K562 (cell line): ENCODE data around the gene EPB41L1. TPM values are rescaled to one million over a fixed set of nuclear protein-coding genes. Genes with fewer than 3 reads are reported as not detected.

Experiments used
- ATAC-seq: fragments of 200-7000 bp; cut with Tn5 transposase; 3 replicates; pipeline ENCODE4 v1.9.1; 2020; ENCODE audit warnings: moderate library complexity
- BruUV-seq: library from RNA; stranded (reverse); fragments of 400-500 nt; replicated peaks from 2 replicates; lab custom pipeline; 2021; lab: Mats Ljungman, UMichigan
- CTCF ChIA-PET: fragments of 300-600 bp; formaldehyde crosslinking; extraction: SDS; loops from one replicate; lab custom pipeline; 2021; ENCODE audit warnings: low intra/inter-chr PET ratio; lab: Yijun Ruan, JAX
- POLR2A ChIA-PET: fragments of 300-600, 350-650 bp; sonication (Branson Sonifier 250); formaldehyde crosslinking; extraction: SDS; loops from one replicate; lab custom pipeline; 2021; ENCODE audit warnings: antibody characterized with exemption, inconsistent platforms; lab: Yijun Ruan, JAX
- DNase-seq, 4 experiments: peaks; one replicate each; pipeline versions ENCODE4 v3.0.0 to v3.0.0-alpha.2; 2011 to 2018; ENCODE audit warnings: low spot score in 3 of 4, mixed read lengths in 3 of 4; ENCODE audit errors: extremely low read depth in 1 of 4
- FAIRE-seq: peaks from 2 replicates; lab custom pipeline; 2011; peaks lifted over from hg19 to GRCh38; lab: Jason Lieb, UNC
- H2AFZ ChIP-seq: 2 replicates; pipeline ENCODE4 v1.6.0; 2011; ENCODE audit warnings: low read depth, low read length, control low read depth, inconsistent platforms
- H3K27ac ChIP-seq: fragments of 200-600 bp; 3 replicates; pipeline ENCODE4 v1.8.0; 2011; ENCODE audit warnings: low read depth, mild to moderate bottlenecking, control low read depth, inconsistent platforms, low read length, moderate library complexity, mixed read lengths; ENCODE audit errors: extremely low read depth
- H3K27me3 ChIP-seq, 2 experiments: fragments of 300-600 bp in 1 of 2; 2 replicates in 1 of 2; 3 replicates in 1 of 2; pipeline versions ENCODE4 v1.6.0 to v1.8.0; 2011; ENCODE audit warnings: inconsistent platforms in 2 of 2, low read length in 2 of 2, mild to moderate bottlenecking in 1 of 2, mixed read lengths in 1 of 2, moderate library complexity in 1 of 2; ENCODE audit not compliant: control insufficient read depth in 2 of 2, insufficient read depth in 2 of 2
- H3K36me3 ChIP-seq: fragments of 300-600 bp; 3 replicates; pipeline ENCODE4 v1.8.0; 2011; ENCODE audit warnings: mild to moderate bottlenecking, low read length, inconsistent platforms; ENCODE audit not compliant: control insufficient read depth, insufficient read depth
- H3K4me1 ChIP-seq, 2 experiments: fragments of 200-600 bp in 1 of 2; replicated peaks in 1 of 2; 2 replicates in 1 of 2; 3 replicates in 1 of 2; pipeline versions ENCODE4 v1.5.1 to v1.8.0; 2011; ENCODE audit warnings: inconsistent platforms in 2 of 2, low read length in 2 of 2, mild to moderate bottlenecking in 1 of 2, mixed read lengths in 1 of 2, moderate library complexity in 1 of 2; ENCODE audit not compliant: control insufficient read depth in 2 of 2, insufficient read depth in 2 of 2
- H3K4me2 ChIP-seq: 2 replicates; pipeline ENCODE4 v1.6.1; 2011; ENCODE audit warnings: low read length, control low read depth, inconsistent platforms, mixed read lengths; ENCODE audit not compliant: insufficient read depth
- H3K4me3 ChIP-seq: fragments of 200-600 bp; sonication (generic), shearing (Covaris generic); 2 replicates; pipeline ENCODE4 v1.5.1; 2016; ENCODE audit warnings: control low read depth, inconsistent platforms
- H3K79me2 ChIP-seq: fragments of 200-600 bp; 3 replicates; pipeline ENCODE4 v1.8.0; 2011; ENCODE audit warnings: low read length, inconsistent platforms; ENCODE audit not compliant: control insufficient read depth, insufficient read depth
- H3K9ac ChIP-seq, 2 experiments: 2 replicates each; pipeline versions ENCODE4 v1.6.0 to v1.6.1; 2011; ENCODE audit warnings: low read depth in 2 of 2, low read length in 2 of 2, control low read depth in 1 of 2, inconsistent platforms in 1 of 2, mild to moderate bottlenecking in 1 of 2, mixed read lengths in 1 of 2; ENCODE audit not compliant: insufficient read depth in 1 of 2
- H3K9me1 ChIP-seq: one replicate; pipeline ENCODE4 v1.6.0; 2011; ENCODE audit warnings: inconsistent platforms, mild to moderate bottlenecking, low read length, moderate library complexity; ENCODE audit not compliant: control insufficient read depth, insufficient read depth
- H3K9me3 ChIP-seq: replicated peaks from 2 replicates; pipeline ENCODE4 v1.5.1; 2011; ENCODE audit warnings: low read depth, low read length, inconsistent platforms; ENCODE audit not compliant: control insufficient read depth, insufficient read depth
- H4K20me1 ChIP-seq: replicated peaks from 2 replicates; pipeline ENCODE4 v1.6.1; 2011; ENCODE audit warnings: low read length, inconsistent platforms, mixed read lengths; ENCODE audit not compliant: control insufficient read depth, insufficient read depth
- ARID1B ChIP-seq: fragments of 450-650 bp; IDR thresholded peaks from 2 replicates; pipeline ENCODE4 v1.6.1; 2016; ENCODE audit warnings: antibody characterized with exemption, mild to moderate bottlenecking, inconsistent platforms
- BDP1 ChIP-seq: IDR thresholded peaks from 3 replicates; pipeline ENCODE4 v1.6.1; 2011; ENCODE audit not compliant: insufficient read length, insufficient read depth
- DPF2 ChIP-seq: fragments of 450-650 bp; IDR thresholded peaks from 2 replicates; pipeline ENCODE4 v1.6.1; 2016
- MGA ChIP-seq: fragments of 450-650 bp; IDR thresholded peaks from 2 replicates; pipeline ENCODE4 v1.6.1; 2016; ENCODE audit warnings: mild to moderate bottlenecking, moderate library complexity
- NFIX ChIP-seq: fragments of 250-450 bp; sonication (Bioruptor Pico); IDR thresholded peaks from 2 replicates; pipeline ENCODE4 v1.4.0; 2020; ENCODE audit warnings: low read depth, mild to moderate bottlenecking, moderate library complexity
- RBFOX2 ChIP-seq: fragments of 200-400 bp; formaldehyde crosslinking; IDR thresholded peaks from 2 replicates; pipeline ENCODE4 v1.6.1; 2017; ENCODE audit warnings: low read depth, mild to moderate bottlenecking, low read length, moderate library complexity
- TRIM28 ChIP-seq: fragments of 450-650 bp; IDR thresholded peaks from 2 replicates; pipeline ENCODE4 v1.6.1; 2017
- ZNF133 ChIP-seq: fragments of 250-450 bp; sonication (Bioruptor Pico); IDR thresholded peaks from 2 replicates; pipeline ENCODE4 v1.4.0; 2020; ENCODE audit warnings: mild to moderate bottlenecking
- WGBS: fragments of 100-300 bp; shearing (Covaris generic); methylation state at CpG from one replicate; pipeline ENCODE4 v1.1.6; 2016; ENCODE audit warnings: low coverage, mixed read lengths; ENCODE audit not compliant: insufficient coverage; ENCODE audit errors: missing lambda C conversion rate; 5-methylcytosine and 5-hydroxymethylcytosine counted together
- in situ Hi-C: fragments of 300-500 bp; cut with MboI; formaldehyde crosslinking; loops from 4 replicates; pipeline ENCODE4 v1.15.0; 2018; ENCODE audit warnings: inconsistent platforms, mixed read lengths
- intact Hi-C: fragments of 100-400 bp; cut with micrococcal nuclease; formaldehyde crosslinking; loops from 2 replicates; pipeline ENCODE4 v1.14.2; 2022
- polyA plus RNA-seq, 8 experiments: library from polyadenylated mRNA; depleted of rRNA in 4 of 8; stranded (reverse) in 5 of 8; unstranded in 3 of 8; fragments of >200 nt; fragmentation: Nextera tagmentation in 2 of 8; fragmentation: Illumina TruSeq in 1 of 8; extraction: Ambion mirVana in 2 of 8; extraction: Trizol in 1 of 8; gene quantifications; 2 replicates each; pipeline versions ENCODE4 v1.2.1 to v1.2.3, GENCODE V29; 2011 to 2014; ENCODE audit warnings: inconsistent platforms in 1 of 8, missing spikeins in 1 of 8
- total RNA-seq, 7 experiments: library from RNA; depleted of rRNA in 6 of 7; stranded (reverse); fragments of >200 nt in 6 of 7; fragmentation: Illumina TruSeq in 2 of 7; extraction: Trizol in 2 of 7; gene quantifications; 2 replicates each; pipeline versions ENCODE4 v1.2.1 to v1.2.3, GENCODE V29; 2011 to 2021; ENCODE audit warnings: low replicate concordance in 1 of 7
- TF ChIP-seq, protein P1 (sequence below): sonication (generic); formaldehyde crosslinking; IDR thresholded peaks from 2 replicates; pipeline ENCODE4 v1.8.1; 2023; ENCODE audit warnings: mild to moderate bottlenecking, missing genetic modification reagents

EPB41L1 gene
- total and polyA plus RNA-seq, 9 of the 15 experiments (the other 6 are each of a cell fraction or from before 2014, with no cell fraction given) = 0.11 to 4.3 (median 1.3) TPM

DNA sequence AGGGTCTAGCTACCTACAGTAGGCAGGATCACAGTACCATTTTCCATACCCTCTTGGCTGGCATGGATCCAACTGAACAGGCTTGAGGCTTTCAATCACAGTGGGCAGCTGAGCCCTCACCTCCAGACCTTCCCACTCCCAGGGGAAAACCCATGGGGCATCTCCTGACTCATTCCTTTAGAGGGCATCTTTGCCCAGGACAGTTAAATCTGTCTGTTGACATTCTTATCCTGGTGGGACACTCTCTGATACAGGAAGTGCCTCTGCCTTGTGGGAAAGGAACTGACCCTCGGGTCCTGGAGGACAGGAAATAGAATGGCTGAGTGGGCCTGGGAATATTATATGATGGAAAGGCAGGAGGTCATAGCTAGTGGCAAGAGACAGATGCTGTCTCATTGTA, 10.2 kb upstream of the EPB41L1 start:
- DNase-seq = no peak
- no TSS peak for BruUV-seq
- H3K4me3 ChIP-seq = no peak overlapping the region
- in situ Hi-C loops = no loop called here
- no peak overlapping the region for H2AFZ ChIP-seq
- H3K4me1 ChIP-seq = peaks cover 2 to 7% of the 10 kb centered on the region in 2 experiments; a peak in 3 of 5 replicates
- H3K27me3 ChIP-seq = peaks cover 0 to 13% of the 10 kb centered on the region in 2 experiments; a peak in 1 of 5 replicates
- POLR2A ChIA-PET = interaction anchor here (0.6 kb wide), 1 partner anchor 34 kb away, joined by 7 read pairs; no protein-coding TSS in a partner anchor
- peaks cover 3% of the 10 kb centered on the region; the same call in 1 of the 2 replicates for H4K20me1 ChIP-seq
- no peaks in the 10 kb centered on the region for H3K9me1 ChIP-seq
- no peak for ATAC-seq
- no peak for FAIRE-seq
- H3K9me3 ChIP-seq = no peaks in the 10 kb centered on the region
- H3K9ac ChIP-seq = no peak overlapping the region
- intact Hi-C loops = no loop called here
- CTCF ChIA-PET = no interaction called here
- WGBS = 0% methylated on average over 1 of the region's 1 CpG
- H3K36me3 ChIP-seq = no peaks in the 10 kb centered on the region
- H3K4me2 ChIP-seq = no peak overlapping the region
- no peak overlapping the region for H3K27ac ChIP-seq
- H3K79me2 ChIP-seq = no peaks in the 10 kb centered on the region
- TF ChIP-seq RBFOX2 (no peak), NFIX (no peak), BDP1 (no peak), DPF2 (no peak), MGA (no peak), ARID1B (no peak), TRIM28 (no peak), ZNF133 (CRISPR knock-in tag) (no peak)
- TF ChIP-seq, protein P1, sequence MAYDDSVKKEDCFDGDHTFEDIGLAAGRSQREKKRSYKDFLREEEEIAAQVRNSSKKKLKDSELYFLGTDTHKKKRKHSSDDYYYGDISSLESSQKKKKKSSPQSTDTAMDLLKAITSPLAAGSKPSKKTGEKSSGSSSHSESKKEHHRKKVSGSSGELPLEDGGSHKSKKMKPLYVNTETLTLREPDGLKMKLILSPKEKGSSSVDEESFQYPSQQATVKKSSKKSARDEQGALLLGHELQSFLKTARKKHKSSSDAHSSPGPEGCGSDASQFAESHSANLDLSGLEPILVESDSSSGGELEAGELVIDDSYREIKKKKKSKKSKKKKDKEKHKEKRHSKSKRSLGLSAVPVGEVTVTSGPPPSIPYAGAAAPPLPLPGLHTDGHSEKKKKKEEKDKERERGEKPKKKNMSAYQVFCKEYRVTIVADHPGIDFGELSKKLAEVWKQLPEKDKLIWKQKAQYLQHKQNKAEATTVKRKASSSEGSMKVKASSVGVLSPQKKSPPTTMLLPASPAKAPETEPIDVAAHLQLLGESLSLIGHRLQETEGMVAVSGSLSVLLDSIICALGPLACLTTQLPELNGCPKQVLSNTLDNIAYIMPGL = no peak
